H9 (cell line): Measurements from ENCODE around the gene AFG1L. TPM values are rescaled to one million over a fixed set of nuclear protein-coding genes. Genes with fewer than 3 reads are reported as not detected.

Source experiments
- DNase-seq: peaks from one replicate; pipeline ENCODE4 v3.0.0-alpha.2; 2017
- H2AFZ ChIP-seq: one replicate; pipeline ENCODE4 v1.6.1; 2013; ENCODE audit warnings: mild to moderate bottlenecking, low read length, control low read depth, moderate library complexity
- H2AK5ac ChIP-seq: 2 replicates; pipeline ENCODE4 v1.6.1; 2013; ENCODE audit warnings: low read length, control low read depth, mixed read lengths; ENCODE audit not compliant: insufficient read length
- H2BK120ac ChIP-seq: one replicate; pipeline ENCODE4 v1.6.1; 2013; ENCODE audit warnings: low read depth, mild to moderate bottlenecking, low read length, control low read depth, inconsistent platforms; ENCODE audit not compliant: poor library complexity, severe bottlenecking
- H2BK12ac ChIP-seq: 2 replicates; pipeline ENCODE4 v1.6.1; 2013; ENCODE audit warnings: low read length, control low read depth, mixed read lengths, low read depth; ENCODE audit not compliant: insufficient read length
- H2BK15ac ChIP-seq: 2 replicates; pipeline ENCODE4 v1.6.1; 2013; ENCODE audit warnings: low read depth, low read length, control low read depth
- H2BK20ac ChIP-seq: one replicate; pipeline ENCODE4 v1.6.1; 2013; ENCODE audit warnings: low read depth, mild to moderate bottlenecking, low read length, control low read depth, inconsistent platforms; ENCODE audit not compliant: poor library complexity, severe bottlenecking
- H2BK5ac ChIP-seq: 2 replicates; pipeline ENCODE4 v1.6.1; 2013; ENCODE audit warnings: low read length, control low read depth, mixed read lengths; ENCODE audit not compliant: insufficient read length
- H3K14ac ChIP-seq: 2 replicates; pipeline ENCODE4 v1.6.1; 2013; ENCODE audit warnings: low read length, control low read depth; ENCODE audit not compliant: insufficient read depth
- H3K18ac ChIP-seq: 2 replicates; pipeline ENCODE4 v1.6.1; 2013; ENCODE audit warnings: low read depth, mild to moderate bottlenecking, mixed read lengths, low read length, control low read depth; ENCODE audit not compliant: insufficient read length
- H3K23ac ChIP-seq: 2 replicates; pipeline ENCODE4 v1.6.1; 2013; ENCODE audit warnings: low read length, control low read depth, mixed read lengths, low read depth; ENCODE audit not compliant: insufficient read length
- H3K23me2 ChIP-seq: 2 replicates; pipeline ENCODE4 v1.6.1; 2013; ENCODE audit warnings: low read depth, mild to moderate bottlenecking, mixed read lengths, low read length, control low read depth; ENCODE audit not compliant: insufficient read length, poor library complexity, severe bottlenecking
- H3K27ac ChIP-seq: 2 replicates; pipeline ENCODE4 v1.5.1; 2013; ENCODE audit warnings: low read length, control low read depth, mixed read lengths, low read depth; ENCODE audit not compliant: insufficient read length
- H3K27me3 ChIP-seq: 2 replicates; pipeline ENCODE4 v1.6.1; 2013; ENCODE audit warnings: low read length, control low read depth, inconsistent platforms; ENCODE audit not compliant: insufficient read depth
- H3K4ac ChIP-seq: 2 replicates; pipeline ENCODE4 v1.6.1; 2013; ENCODE audit warnings: low read depth, mild to moderate bottlenecking, control low read depth, inconsistent platforms, low read length, moderate library complexity
- H3K4me1 ChIP-seq: 2 replicates; pipeline ENCODE4 v1.6.1; 2013; ENCODE audit warnings: low read length, control low read depth, inconsistent platforms; ENCODE audit not compliant: insufficient read depth
- H3K4me2 ChIP-seq: 2 replicates; pipeline ENCODE4 v1.6.1; 2013; ENCODE audit warnings: low read length, control low read depth, mixed read lengths; ENCODE audit not compliant: insufficient read length, insufficient read depth
- H3K56ac ChIP-seq: 2 replicates; pipeline ENCODE4 v1.6.1; 2013; ENCODE audit warnings: low read depth, mild to moderate bottlenecking, mixed read lengths, low read length, control low read depth; ENCODE audit not compliant: insufficient read length
- H3K79me1 ChIP-seq: 2 replicates; pipeline ENCODE4 v1.6.1; 2013; ENCODE audit warnings: low read depth, mild to moderate bottlenecking, moderate library complexity, low read length, control low read depth, inconsistent platforms; ENCODE audit not compliant: insufficient read depth, poor library complexity, severe bottlenecking
- H3K79me2 ChIP-seq: 2 replicates; pipeline ENCODE4 v1.6.1; 2013; ENCODE audit warnings: low read length, control low read depth, inconsistent platforms; ENCODE audit not compliant: insufficient read depth
- H3K9ac ChIP-seq: 2 replicates; pipeline ENCODE4 v1.6.1; 2013; ENCODE audit warnings: low read length, control low read depth, mixed read lengths; ENCODE audit not compliant: insufficient read length; ENCODE audit errors: extremely low read depth
- H3K9me3 ChIP-seq: one replicate; pipeline ENCODE4 v1.6.1; 2013; ENCODE audit warnings: low read depth, low read length, inconsistent platforms; ENCODE audit not compliant: control insufficient read depth
- H3T11ph ChIP-seq: one replicate; pipeline ENCODE4 v1.6.1; 2013; ENCODE audit warnings: mild to moderate bottlenecking, low read length, control low read depth, inconsistent platforms
- H4K20me1 ChIP-seq: one replicate; pipeline ENCODE4 v1.6.1; 2013; ENCODE audit not compliant: control insufficient read depth, insufficient read length, insufficient read depth
- H4K5ac ChIP-seq: 2 replicates; pipeline ENCODE4 v1.6.1; 2013; ENCODE audit warnings: low read depth, mild to moderate bottlenecking, mixed read lengths, low read length, control low read depth; ENCODE audit not compliant: insufficient read length
- H4K8ac ChIP-seq: replicated peaks from 2 replicates; pipeline ENCODE4 v1.6.1; 2013; ENCODE audit warnings: low read length, control low read depth, mixed read lengths, low read depth; ENCODE audit not compliant: insufficient read length
- H4K91ac ChIP-seq: 2 replicates; pipeline ENCODE4 v1.6.1; 2013; ENCODE audit warnings: low read depth, mild to moderate bottlenecking, moderate library complexity, mixed read lengths, low read length, control low read depth; ENCODE audit not compliant: insufficient read length
- H3K27ac Mint-ChIP-seq, 3 experiments: 2 replicates in 2 of 3; 3 replicates in 1 of 3; pipeline ENCODE4 v1.8.0; 2020 to 2021; ENCODE audit warnings: mixed read lengths in 3 of 3, mild to moderate bottlenecking in 1 of 3, moderate library complexity in 1 of 3
- H3K27me3 Mint-ChIP-seq: 2 replicates; pipeline ENCODE4 v1.8.0; 2021; ENCODE audit warnings: low read depth, mild to moderate bottlenecking, moderate library complexity, mixed read lengths
- H3K36me3 Mint-ChIP-seq, 3 experiments: 2 replicates in 2 of 3; 3 replicates in 1 of 3; pipeline ENCODE4 v1.8.0; 2020 to 2021; ENCODE audit warnings: low read depth in 3 of 3, mixed read lengths in 3 of 3; ENCODE audit not compliant: insufficient read depth in 1 of 3
- H3K4me1 Mint-ChIP-seq, 2 experiments: 2 replicates each; pipeline ENCODE4 v1.8.0; 2020; ENCODE audit warnings: mixed read lengths in 2 of 2
- H3K4me3 Mint-ChIP-seq, 2 experiments: 2 replicates in 1 of 2; 3 replicates in 1 of 2; pipeline ENCODE4 v1.8.0; 2020 to 2021; ENCODE audit warnings: mild to moderate bottlenecking in 2 of 2, mixed read lengths in 2 of 2, moderate library complexity in 1 of 2
- H3K9me3 Mint-ChIP-seq, 2 experiments: 2 replicates in 1 of 2; 3 replicates in 1 of 2; pipeline ENCODE4 v1.8.0; 2020; ENCODE audit warnings: mild to moderate bottlenecking in 2 of 2, mixed read lengths in 2 of 2, moderate library complexity in 1 of 2
- CTCF ChIP-seq: fragments of 200-600 bp; sonication (generic); conservative IDR thresholded peaks from 3 replicates; pipeline ENCODE4 v1.8.0; 2021; ENCODE audit warnings: antibody characterized with exemption, mild to moderate bottlenecking
- WGBS: extraction: QIAGEN DNeasy Blood & Tissue Kit; methylation state at CpG from one replicate; pipeline ENCODE4 v1.1.7; 2013; ENCODE audit warnings: missing lambda C conversion rate, low lambda C conversion rate, mixed read lengths; ENCODE audit not compliant: insufficient read length; ENCODE audit errors: extremely low coverage; 5-methylcytosine and 5-hydroxymethylcytosine counted together
- total RNA-seq: library from RNA; stranded (reverse); gene quantifications from 2 replicates; pipeline ENCODE4 v1.2.1, GENCODE V29; 2021

AFG1L gene
- total RNA-seq, 1 experiment from 2014 or later, result 4.7 TPM

GRCh38 chr6:108437821-108438220, 143.0 kb downstream of the AFG1L start:
- Mint-ChIP-seq H3K27ac (no peak overlapping the region), H3K4me1 (no peaks in the 10 kb centered on the region), H3K27me3 (no peaks in the 10 kb centered on the region; the same call in 1 of the 2 replicates), H3K36me3 (no peaks in the 10 kb centered on the region), H3K4me3 (no peak overlapping the region), H3K9me3 (no peaks in the 10 kb centered on the region)
- Histone ChIP-seq H3K27ac (no peak overlapping the region), H3K79me1 (no peaks in the 10 kb centered on the region), H4K8ac (no peak overlapping the region), H3K23me2 (no peaks in the 10 kb centered on the region), H3K79me2 (no peaks in the 10 kb centered on the region), H3K23ac (no peak overlapping the region), H3T11ph (no peak overlapping the region), H3K18ac (no peak overlapping the region), H2AK5ac (no peak overlapping the region), H2BK5ac (no peak overlapping the region), H2BK120ac (no peak overlapping the region), H3K9ac (no peak overlapping the region), H2AFZ (no peak overlapping the region), H3K14ac (no peak overlapping the region), H4K91ac (no peak overlapping the region), H4K20me1 (no peaks in the 10 kb centered on the region), H2BK20ac (no peak overlapping the region), H3K56ac (no peak overlapping the region), H2BK12ac (no peak overlapping the region), H2BK15ac (no peak overlapping the region), H3K9me3 (no peaks in the 10 kb centered on the region), H3K27me3 (no peaks in the 10 kb centered on the region), H3K4me2 (no peak overlapping the region), H4K5ac (no peak overlapping the region), H3K4ac (no peak overlapping the region), H3K4me1 (no peaks in the 10 kb centered on the region)
- TF ChIP-seq CTCF, result no peak
- no peak for DNase-seq
- no CpG with 5 or more reads among the region's 1 CpG for WGBS
